Keratinocyte (primary cell): ENCODE data around the gene MMRN2. TPM values are rescaled to one million over a fixed set of nuclear protein-coding genes. Genes with fewer than 3 reads are reported as not detected.
"Not testable (repeated sequence)": the region's sequence is repeated elsewhere in the genome, so short reads cannot be mapped to it uniquely, and the experiment has no call there.

Experiments
- DNase-seq: peaks from one replicate; pipeline ENCODE4 v3.0.0-alpha.2; 2011; ENCODE audit warnings: low read depth, missing footprints, low spot score
- FAIRE-seq: peaks from 2 replicates; lab custom pipeline; 2011; peaks lifted over from hg19 to GRCh38; lab: Jason Lieb, UNC
- H2AFZ ChIP-seq: 2 replicates; pipeline ENCODE4 v1.6.0; 2012; ENCODE audit warnings: low read length, control low read depth, inconsistent platforms; ENCODE audit not compliant: control insufficient read depth
- H3K27ac ChIP-seq: 2 replicates; pipeline ENCODE4 v1.5.1; 2011; ENCODE audit warnings: low read length; ENCODE audit not compliant: control insufficient read depth, insufficient read depth
- H3K27me3 ChIP-seq: 3 replicates; pipeline ENCODE4 v1.6.0; 2011; ENCODE audit warnings: low read length; ENCODE audit not compliant: control insufficient read depth, insufficient read depth; ENCODE audit errors: extremely low read depth
- H3K36me3 ChIP-seq, 2 experiments: 2 replicates in 1 of 2; 3 replicates in 1 of 2; pipeline ENCODE4 v1.5.1; 2011; ENCODE audit warnings: low read length in 2 of 2, mild to moderate bottlenecking in 1 of 2; ENCODE audit not compliant: control insufficient read depth in 2 of 2, insufficient read depth in 2 of 2; ENCODE audit errors: extremely low read depth in 1 of 2
- H3K4me1 ChIP-seq: 3 replicates; pipeline ENCODE4 v1.5.1; 2011; ENCODE audit warnings: low read length; ENCODE audit not compliant: control insufficient read depth, insufficient read depth; ENCODE audit errors: extremely low read depth
- H3K4me2 ChIP-seq: 3 replicates; pipeline ENCODE4 v1.6.0; 2011; ENCODE audit warnings: low read depth, low read length; ENCODE audit not compliant: control insufficient read depth, insufficient read depth; ENCODE audit errors: extremely low read depth
- H3K4me3 ChIP-seq, 3 experiments: fragments of 200-600 bp in 1 of 3; sonication (generic) in 1 of 3; 2 replicates in 2 of 3; 3 replicates in 1 of 3; pipeline ENCODE4 v1.5.1; 2011 to 2016; ENCODE audit warnings: low read length in 3 of 3, mild to moderate bottlenecking in 3 of 3, control low read depth in 2 of 3, inconsistent platforms in 1 of 3, low read depth in 1 of 3, mixed read lengths in 1 of 3, mixed run types in 1 of 3, moderate library complexity in 1 of 3; ENCODE audit not compliant: control insufficient read depth in 2 of 3, insufficient read depth in 2 of 3; ENCODE audit errors: extremely low read depth in 1 of 3
- H3K79me2 ChIP-seq: 2 replicates; pipeline ENCODE4 v1.6.0; 2012; ENCODE audit warnings: low read length; ENCODE audit not compliant: control insufficient read depth, insufficient read depth
- H3K9ac ChIP-seq: 3 replicates; pipeline ENCODE4 v1.6.0; 2011; ENCODE audit warnings: low read length; ENCODE audit not compliant: control insufficient read depth, insufficient read depth; ENCODE audit errors: extremely low read depth
- H3K9me1 ChIP-seq: 3 replicates; pipeline ENCODE4 v1.6.0; 2011; ENCODE audit warnings: low read length; ENCODE audit not compliant: control insufficient read depth, insufficient read depth; ENCODE audit errors: extremely low read depth
- H3K9me3 ChIP-seq: 2 replicates; pipeline ENCODE4 v1.5.1; 2012; ENCODE audit warnings: low read depth, low read length; ENCODE audit not compliant: control insufficient read depth
- H4K20me1 ChIP-seq: 3 replicates; pipeline ENCODE4 v1.6.0; 2011; ENCODE audit warnings: low read length; ENCODE audit not compliant: control insufficient read depth, insufficient read depth; ENCODE audit errors: extremely low read depth
- CTCF ChIP-seq, 3 experiments: IDR thresholded peaks in 1 of 3; conservative IDR thresholded peaks in 1 of 3; optimal IDR thresholded peaks in 1 of 3; 2 replicates in 2 of 3; 3 replicates in 1 of 3; pipeline versions ENCODE3 to v1.5.1; 2011; ENCODE audit warnings: low read length in 3 of 3, mild to moderate bottlenecking in 3 of 3, moderate library complexity in 2 of 3, control low read depth in 1 of 3, inconsistent platforms in 1 of 3; ENCODE audit not compliant: insufficient read depth in 2 of 3; ENCODE audit errors: extremely low read depth in 1 of 3
- EZH2 ChIP-seq: IDR thresholded peaks from one replicate; pipeline ENCODE4 v1.6.1; 2012; ENCODE audit warnings: inconsistent platforms, mild to moderate bottlenecking, low read length, moderate library complexity
- dilution Hi-C: fragments of 300-500 bp; cut with MboI; formaldehyde crosslinking; loops from one replicate; pipeline ENCODE4 v1.7.0; 2020; ENCODE audit warnings: low sequenced_read_pairs; ENCODE audit not compliant: extremely low pct_ligation_motif_present
- polyA plus RNA-seq, 5 experiments: library from polyadenylated mRNA; depleted of rRNA in 3 of 5; stranded (reverse) in 3 of 5; stranded (forward) in 1 of 5; unstranded in 1 of 5; fragments of >200 nt; gene quantifications; 1 replicate in 1 of 5; 2 replicates in 3 of 5; 3 replicates in 1 of 5; pipeline versions ENCODE4 v1.2.1 to v1.2.3, GENCODE V29; 2011 to 2012; ENCODE audit warnings: missing spikeins in 2 of 5, low read depth in 1 of 5, low replicate concordance in 1 of 5

The MMRN2 gene
- polyA plus RNA-seq, 1 donor (not counting 4 experiments of a cell fraction or from before 2014, with no cell fraction given): 13.8 TPM

- TF ChIP-seq CTCF (optimal IDR thresholded peaks at IDR 0.05 in 1 of 3, IDR thresholded peaks at IDR 0.05 in 1 of 3, conservative IDR thresholded peaks at IDR 0.05 in 1 of 3; ENCODE audit: extremely low read depth in 1 of 3, insufficient read depth in 2 of 3, low read length in 3 of 3): no peak
- TF ChIP-seq EZH2: no peak
- no peaks in the 10 kb centered on the region for H3K9me3 ChIP-seq
- no peak overlapping the region for H3K4me3 ChIP-seq
- no peaks in the 10 kb centered on the region for H3K36me3 ChIP-seq
- H4K20me1 ChIP-seq: no peaks in the 10 kb centered on the region
- no peaks in the 10 kb centered on the region for H3K27me3 ChIP-seq
- FAIRE-seq: no peak
- H3K27ac ChIP-seq: no peak overlapping the region
- no peak overlapping the region for H3K4me2 ChIP-seq
- H3K9ac ChIP-seq: no peak overlapping the region
- no peaks in the 10 kb centered on the region for H3K9me1 ChIP-seq
- dilution Hi-C loops: no loop called here
- DNase-seq: no peak
- H3K79me2 ChIP-seq: no peaks in the 10 kb centered on the region
- no peak overlapping the region for H2AFZ ChIP-seq
- H3K4me1 ChIP-seq: no peaks in the 10 kb centered on the region
Measured at GRCh38 chr10:86950349-86950748, 7.1 kb downstream of the MMRN2 start.

GRCh38 chr10:86947806-86948205 is 9.6 kb downstream of the MMRN2 start:
- H3K79me2 ChIP-seq, H3K36me3 ChIP-seq, DNase-seq, H3K9me1 ChIP-seq, H2AFZ ChIP-seq, dilution Hi-C loops, H3K4me2 ChIP-seq, H3K27ac ChIP-seq, H3K9ac ChIP-seq, H3K4me1 ChIP-seq, H3K4me3 ChIP-seq, H3K27me3 ChIP-seq, FAIRE-seq, H4K20me1 ChIP-seq, H3K9me3 ChIP-seq: not testable (repeated sequence)
